ENCODE results near the gene STK32B.

GRCh38 chr4:5164221-5164912, 113.1 kb downstream of the STK32B start:
- TF ChIP-seq CTCF (conservative IDR thresholded peaks at IDR 0.05; ENCODE audit: low read length) (no peak), EZH2phosphoT487 (IDR thresholded peaks at IDR 0.05; ENCODE audit: borderline replicate concordance) (no peak)

All from Loucy (cell line).